GM18511 (cell line): ENCODE data around the gene CREB5.
A peak's percentile ranks its signal among the peaks of the same experiment; 100 is the strongest.

Source experiments
- ATAC-seq: cut with Tn5 transposase; IDR thresholded peaks from one replicate; pipeline ENCODE4 v1.9.1; 2021; ENCODE audit warnings: mild to moderate bottlenecking, moderate library complexity; ENCODE audit not compliant: unreplicated experiment

CREB5 gene

GRCh38 chr7:28406192-28406591 is 6.1 kb upstream of the CREB5 start:
- ATAC-seq = no peak

- ATAC-seq = no peak
Observed at GRCh38 chr7:28407651-28408050, 4.7 kb upstream of the CREB5 start.

GRCh38 chr7:28408105-28408959 is 4.0 kb upstream of the CREB5 start:
- no peak for ATAC-seq

- peak; percentile 56 for ATAC-seq
Observed at GRCh38 chr7:28408960-28409715, 3.2 kb upstream of the CREB5 start.

GRCh38 chr7:28409716-28410627 is 2.3 kb upstream of the CREB5 start:
- ATAC-seq = peak; percentile 32

- ATAC-seq = peak; percentile 47
Observed at GRCh38 chr7:28410628-28411531, 1.4 kb upstream of the CREB5 start.

- ATAC-seq = no peak
Observed at GRCh38 chr7:28413011-28413410, 693 bp downstream of the CREB5 start.

GRCh38 chr7:28414453-28414852 is 2.1 kb downstream of the CREB5 start:
- ATAC-seq = no peak

GRCh38 chr7:28417321-28417940 is 5.1 kb downstream of the CREB5 start:
- ATAC-seq = no peak

GRCh38 chr7:28418311-28418710 is 6.0 kb downstream of the CREB5 start:
- no peak for ATAC-seq

- no peak for ATAC-seq
Observed at GRCh38 chr7:28418966-28419365, 6.6 kb downstream of the CREB5 start.

GRCh38 chr7:28419716-28420115 is 7.4 kb downstream of the CREB5 start:
- ATAC-seq = no peak

GRCh38 chr7:28423112-28423511 is 10.8 kb downstream of the CREB5 start:
- no peak for ATAC-seq

- no peak for ATAC-seq
Observed at GRCh38 chr7:28423918-28424514, 11.7 kb downstream of the CREB5 start.

GRCh38 chr7:28425496-28425895 is 13.2 kb downstream of the CREB5 start:
- ATAC-seq = no peak

GRCh38 chr7:28427236-28427635 is 14.9 kb downstream of the CREB5 start:
- ATAC-seq = no peak

- ATAC-seq = no peak
Observed at GRCh38 chr7:28430616-28431015, 18.3 kb downstream of the CREB5 start.

GRCh38 chr7:28432105-28432504 is 19.8 kb downstream of the CREB5 start:
- ATAC-seq = no peak

GRCh38 chr7:28433039-28433438 is 20.7 kb downstream of the CREB5 start:
- ATAC-seq = no peak
